Colonic mucosa (tissue), 4 donors: ENCODE measurements around the gene NRXN2. TPM values are rescaled to one million over a fixed set of nuclear protein-coding genes. Genes with fewer than 3 reads are reported as not detected.

Experiments used
- DNase-seq: peaks from one replicate; pipeline ENCODE4 v3.0.0-alpha.2; 2020
- H3K27ac ChIP-seq: fragments of 200-600 bp; one replicate; pipeline ENCODE4 v1.8.0; 2021
- H3K27me3 ChIP-seq: fragments of 200-600 bp; one replicate; pipeline ENCODE4 v1.8.0; 2021
- H3K36me3 ChIP-seq: fragments of 200-600 bp; one replicate; pipeline ENCODE4 v1.8.0; 2021
- H3K4me1 ChIP-seq: fragments of 200-600 bp; one replicate; pipeline ENCODE4 v1.8.0; 2021; ENCODE audit warnings: mild to moderate bottlenecking
- H3K4me3 ChIP-seq: fragments of 200-600 bp; one replicate; pipeline ENCODE4 v1.8.0; 2021
- H3K9ac ChIP-seq, 2 donors: one replicate each; pipeline ENCODE4 v1.7.0; 2013; ENCODE audit warnings: control low read depth in 2 of 2, low read depth in 2 of 2, low read length in 2 of 2
- H3K9me3 ChIP-seq: fragments of 200-600 bp; one replicate; pipeline ENCODE4 v1.8.0; 2021
- CTCF ChIP-seq: fragments of 200-600 bp; IDR thresholded peaks from one replicate; pipeline ENCODE4 v1.8.0; 2022; ENCODE audit warnings: antibody characterized with exemption, mild to moderate bottlenecking
- intact Hi-C: fragments of 100-400 bp; cut with DNase I; formaldehyde crosslinking; loops from one replicate; pipeline ENCODE4 v1.14.1; 2022
- total RNA-seq, 2 donors: library from RNA; stranded (reverse); fragmentation: NEBNext Ultra II Directional in 1 of 2; extraction: Animal tissue kit (Norgen Biotek cat#: 25700) in 1 of 2; gene quantifications; one replicate each; pipeline ENCODE4 v1.2.1, GENCODE V29; 2021
- donor health status: healthy.
- donor health status: DM: no; HTN: no; CAD: no.
- donor health status: DM: no; HTN: no; CAD: no.

The NRXN2 gene
- total RNA-seq, 2 donors from 2014 or later, result 2.2 to 5.4 TPM

DNA sequence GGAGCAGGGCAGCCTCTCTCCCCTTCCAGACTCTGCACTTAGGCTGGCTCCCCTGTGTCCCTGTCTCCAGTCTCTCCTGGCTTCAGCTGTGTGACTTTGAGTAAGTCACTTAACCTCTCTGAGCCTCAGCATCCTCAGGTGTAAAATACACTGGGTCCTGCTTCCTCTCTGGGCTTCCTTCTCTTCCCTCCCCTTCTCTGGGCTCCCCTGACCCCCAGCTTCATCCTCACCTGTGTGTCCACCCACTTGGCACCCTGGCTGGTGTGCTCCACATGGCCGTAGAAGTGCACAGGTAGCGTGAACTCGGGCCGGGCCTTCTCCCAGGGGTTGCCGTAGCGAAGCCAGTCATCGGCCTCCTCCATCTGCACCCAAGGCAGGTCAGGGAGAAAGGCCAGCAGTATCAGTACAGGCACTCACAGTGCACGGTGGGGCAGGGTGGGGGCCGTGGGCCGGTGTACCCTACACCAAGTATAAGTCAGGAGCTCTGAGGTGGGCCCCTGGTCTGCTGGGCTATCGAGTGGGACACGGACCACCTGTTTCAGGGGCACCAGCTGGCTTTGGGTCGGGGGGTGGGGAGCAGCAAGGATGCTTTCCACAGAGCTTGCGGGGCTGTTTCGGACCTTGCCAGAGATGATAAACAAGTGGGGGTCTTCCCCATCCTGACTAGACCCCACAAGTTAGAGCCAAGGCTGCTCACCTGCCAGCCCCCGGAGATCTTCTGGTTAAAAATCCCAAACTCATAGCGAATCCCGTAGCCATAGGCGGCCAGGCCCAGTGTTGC lies 34.7 kb upstream of the NRXN2 start:
- no peaks in the 10 kb centered on the region for H3K27me3 ChIP-seq
- no peak overlapping the region for H3K4me3 ChIP-seq
- no peak overlapping the region for H3K27ac ChIP-seq
- no peaks in the 10 kb centered on the region for H3K9me3 ChIP-seq
- no peak for DNase-seq
- H3K4me1 ChIP-seq, result no peaks in the 10 kb centered on the region
- H3K9ac ChIP-seq, result no peak overlapping the region
- no peak for TF ChIP-seq CTCF
- intact Hi-C loops, result no loop called here
- H3K36me3 ChIP-seq, result no peaks in the 10 kb centered on the region

DNA sequence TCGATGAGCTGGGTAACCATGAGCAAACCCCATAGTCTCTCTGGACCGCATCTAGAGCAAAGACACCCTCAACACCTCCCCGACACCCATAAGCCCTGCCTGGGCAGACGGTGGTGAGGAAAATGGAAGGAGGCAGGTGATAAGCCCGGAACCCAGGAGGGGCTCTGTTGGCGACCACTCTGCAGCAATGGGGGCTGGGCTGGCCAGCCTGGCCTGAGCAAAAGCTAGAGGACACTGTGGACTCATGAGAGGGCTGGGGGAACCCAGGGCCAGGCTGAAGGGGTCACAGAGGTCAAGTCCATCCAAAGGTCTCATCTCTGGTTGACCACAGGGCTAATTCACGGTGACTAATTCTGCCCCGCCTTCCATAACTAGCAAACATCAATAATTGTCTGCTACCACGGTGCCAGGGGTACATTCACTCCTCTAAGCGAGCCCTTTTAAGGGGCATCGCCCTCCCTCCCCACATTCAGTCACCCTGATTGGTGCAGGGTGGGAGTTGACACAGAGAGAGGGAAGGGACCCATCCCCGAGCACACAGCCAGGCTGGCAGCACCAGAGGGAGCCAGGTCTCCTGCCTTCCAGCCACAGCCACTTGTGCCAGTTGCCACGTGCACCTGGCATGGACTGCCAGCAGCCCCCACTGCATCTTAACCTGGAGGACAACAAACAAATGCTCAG lies 32.8 kb upstream of the NRXN2 start:
- no peak overlapping the region for H3K9ac ChIP-seq
- H3K27me3 ChIP-seq, result no peaks in the 10 kb centered on the region
- intact Hi-C loops, result no loop called here
- DNase-seq, result no peak
- no peaks in the 10 kb centered on the region for H3K36me3 ChIP-seq
- H3K4me1 ChIP-seq, result no peaks in the 10 kb centered on the region
- H3K27ac ChIP-seq, result no peak overlapping the region
- no peaks in the 10 kb centered on the region for H3K9me3 ChIP-seq
- H3K4me3 ChIP-seq, result no peak overlapping the region
- no peak for TF ChIP-seq CTCF

DNA sequence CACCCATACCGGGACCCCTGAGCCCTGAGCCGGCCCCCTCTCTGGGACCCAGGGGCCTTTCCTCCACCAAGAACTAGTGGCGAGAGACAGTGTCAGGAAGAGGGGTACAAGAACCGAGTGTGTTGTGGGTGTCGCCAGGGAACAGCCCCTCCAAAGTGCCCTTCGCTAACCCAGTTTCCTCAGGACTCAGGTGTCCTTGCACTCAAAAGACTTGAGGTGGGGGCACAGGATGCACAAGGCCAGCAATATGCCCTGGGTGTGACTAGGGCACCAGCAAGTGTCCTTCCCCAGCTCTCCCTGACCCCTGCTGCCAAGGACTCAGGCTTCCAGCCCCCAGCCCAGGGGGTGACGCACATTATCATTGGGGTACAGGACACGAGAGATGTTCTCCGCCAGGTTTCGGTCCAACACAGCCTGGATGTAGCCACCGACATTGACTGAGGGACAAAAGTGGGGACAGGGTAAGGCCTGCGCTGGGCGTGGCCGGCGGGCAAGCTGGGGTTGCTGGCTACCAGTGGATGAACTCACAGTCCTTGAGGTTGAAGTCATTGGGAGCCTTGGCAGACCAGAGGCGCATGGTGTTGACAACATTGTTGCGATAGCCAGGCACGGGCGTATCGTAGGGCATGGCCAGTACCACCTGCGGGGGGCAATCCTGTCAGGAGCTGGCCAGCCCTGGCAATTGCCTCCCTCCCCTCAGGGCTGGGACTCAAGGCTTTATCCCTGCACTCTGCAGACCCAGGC lies 32.1 kb upstream of the NRXN2 start:
- intact Hi-C loops, result no loop called here

GRCh38 chr11:64754124-64754918 lies 31.3 kb upstream of the NRXN2 start:
- H3K4me1 ChIP-seq, result no peaks in the 10 kb centered on the region

More for the DNA sequence above, 32.1 kb upstream of the NRXN2 start:
- no peak overlapping the region for H3K9ac ChIP-seq
- H3K27ac ChIP-seq, result no peak overlapping the region
- no peak overlapping the region for H3K4me3 ChIP-seq
- H3K4me1 ChIP-seq, result no peaks in the 10 kb centered on the region
- H3K27me3 ChIP-seq, result no peaks in the 10 kb centered on the region
- no peak for TF ChIP-seq CTCF
- H3K9me3 ChIP-seq, result no peaks in the 10 kb centered on the region
- H3K36me3 ChIP-seq, result no peaks in the 10 kb centered on the region
- no peak for DNase-seq

More at GRCh38 chr11:64754124-64754918, 31.3 kb upstream of the NRXN2 start:
- Histone ChIP-seq H3K27me3 (no peaks in the 10 kb centered on the region), H3K27ac (no peak overlapping the region), H3K9ac (no peak overlapping the region), H3K36me3 (no peaks in the 10 kb centered on the region), H3K4me3 (no peak overlapping the region), H3K9me3 (no peaks in the 10 kb centered on the region)
- no peak for TF ChIP-seq CTCF
- no peak for DNase-seq
- intact Hi-C loops, result no loop called here
